ENCODE results near the gene GIMAP4.
"Not testable (repeated sequence)": the region's sequence is repeated elsewhere in the genome, so short reads cannot be mapped to it uniquely, and the experiment has no call there.

The GIMAP4 gene

GRCh38 chr7:150613880-150614279, 46.7 kb downstream of the GIMAP4 start:
- Histone ChIP-seq H3K4me3 (replicated peaks; ENCODE audit: insufficient read depth, low read length) (no peak overlapping the region), H3K27ac (replicated peaks) (no peak overlapping the region), H3K27me3 (ENCODE audit: insufficient read depth, poor library complexity, severe bottlenecking) (no peaks in the 10 kb centered on the region)
- no peak for DNase-seq (ENCODE audit: low read depth in 1 of 2, low spot score in 1 of 2)
- TF ChIP-seq CTCF (IDR thresholded peaks at IDR 0.05; ENCODE audit: insufficient read depth, low read length) (no peak), SPI1 (IDR thresholded peaks at IDR 0.05; ENCODE audit: borderline replicate concordance, low read depth) (no peak), GABPA (IDR thresholded peaks at IDR 0.05; ENCODE audit: low read depth) (no peak), POLR2AphosphoS5 (IDR thresholded peaks at IDR 0.05; ENCODE audit: low read depth) (no peak)
- TF ChIP-seq, protein P1, sequence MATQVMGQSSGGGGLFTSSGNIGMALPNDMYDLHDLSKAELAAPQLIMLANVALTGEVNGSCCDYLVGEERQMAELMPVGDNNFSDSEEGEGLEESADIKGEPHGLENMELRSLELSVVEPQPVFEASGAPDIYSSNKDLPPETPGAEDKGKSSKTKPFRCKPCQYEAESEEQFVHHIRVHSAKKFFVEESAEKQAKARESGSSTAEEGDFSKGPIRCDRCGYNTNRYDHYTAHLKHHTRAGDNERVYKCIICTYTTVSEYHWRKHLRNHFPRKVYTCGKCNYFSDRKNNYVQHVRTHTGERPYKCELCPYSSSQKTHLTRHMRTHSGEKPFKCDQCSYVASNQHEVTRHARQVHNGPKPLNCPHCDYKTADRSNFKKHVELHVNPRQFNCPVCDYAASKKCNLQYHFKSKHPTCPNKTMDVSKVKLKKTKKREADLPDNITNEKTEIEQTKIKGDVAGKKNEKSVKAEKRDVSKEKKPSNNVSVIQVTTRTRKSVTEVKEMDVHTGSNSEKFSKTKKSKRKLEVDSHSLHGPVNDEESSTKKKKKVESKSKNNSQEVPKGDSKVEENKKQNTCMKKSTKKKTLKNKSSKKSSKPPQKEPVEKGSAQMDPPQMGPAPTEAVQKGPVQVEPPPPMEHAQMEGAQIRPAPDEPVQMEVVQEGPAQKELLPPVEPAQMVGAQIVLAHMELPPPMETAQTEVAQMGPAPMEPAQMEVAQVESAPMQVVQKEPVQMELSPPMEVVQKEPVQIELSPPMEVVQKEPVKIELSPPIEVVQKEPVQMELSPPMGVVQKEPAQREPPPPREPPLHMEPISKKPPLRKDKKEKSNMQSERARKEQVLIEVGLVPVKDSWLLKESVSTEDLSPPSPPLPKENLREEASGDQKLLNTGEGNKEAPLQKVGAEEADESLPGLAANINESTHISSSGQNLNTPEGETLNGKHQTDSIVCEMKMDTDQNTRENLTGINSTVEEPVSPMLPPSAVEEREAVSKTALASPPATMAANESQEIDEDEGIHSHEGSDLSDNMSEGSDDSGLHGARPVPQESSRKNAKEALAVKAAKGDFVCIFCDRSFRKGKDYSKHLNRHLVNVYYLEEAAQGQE (IDR thresholded peaks at IDR 0.05; ENCODE audit: insufficient replicate concordance, low read depth), result no peak

GRCh38 chr7:150614426-150614825, 47.2 kb downstream of the GIMAP4 start:
- H3K4me3 ChIP-seq (replicated peaks; ENCODE audit: insufficient read depth, low read length); H3K27ac ChIP-seq (replicated peaks); DNase-seq (ENCODE audit: low read depth in 1 of 2, low spot score in 1 of 2); H3K27me3 ChIP-seq (ENCODE audit: insufficient read depth, poor library complexity, severe bottlenecking): not testable (repeated sequence)

DNA sequence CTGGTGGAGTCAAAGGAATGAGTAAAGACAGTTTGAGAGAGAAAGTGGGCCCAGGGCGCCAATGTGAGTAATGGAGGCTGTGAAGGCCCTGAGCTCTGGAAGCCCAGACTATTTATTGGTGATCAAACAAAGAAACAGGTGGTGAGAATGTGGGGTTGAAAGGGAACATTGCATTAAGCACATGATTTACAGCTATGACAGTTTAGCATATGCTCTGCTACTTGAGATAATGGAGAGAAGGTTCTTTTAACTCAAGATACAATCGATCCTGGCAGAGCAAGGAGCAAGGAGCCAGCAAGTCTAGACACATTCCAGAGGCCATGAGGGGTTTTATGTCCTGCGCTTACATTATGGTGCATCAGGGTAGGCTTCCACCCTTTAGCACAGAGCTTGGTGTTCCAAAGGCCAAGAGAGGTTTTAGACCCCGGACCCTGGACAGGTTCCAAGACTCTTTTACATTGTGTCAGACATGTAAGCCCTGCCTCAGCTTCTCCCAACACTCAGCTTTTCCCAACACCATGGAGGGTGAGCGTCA, 48.1 kb downstream of the GIMAP4 start:
- not testable (repeated sequence) for H3K4me3 ChIP-seq (replicated peaks; ENCODE audit: insufficient read depth, low read length); H3K27ac ChIP-seq (replicated peaks); DNase-seq (ENCODE audit: low read depth in 1 of 2, low spot score in 1 of 2); H3K27me3 ChIP-seq (ENCODE audit: insufficient read depth, poor library complexity, severe bottlenecking)

- H3K4me3 ChIP-seq (replicated peaks; ENCODE audit: insufficient read depth, low read length), result no peak overlapping the region
- H3K27ac ChIP-seq (replicated peaks), result no peak overlapping the region
- no peaks in the 10 kb centered on the region for H3K27me3 ChIP-seq (ENCODE audit: insufficient read depth, poor library complexity, severe bottlenecking)
- no peak for DNase-seq (ENCODE audit: low read depth in 1 of 2, low spot score in 1 of 2)
- TF ChIP-seq SPI1 (IDR thresholded peaks at IDR 0.05; ENCODE audit: borderline replicate concordance, low read depth), result no peak
- no peak for TF ChIP-seq GABPA (IDR thresholded peaks at IDR 0.05; ENCODE audit: low read depth)
- no peak for TF ChIP-seq POLR2AphosphoS5 (IDR thresholded peaks at IDR 0.05; ENCODE audit: low read depth)
- TF ChIP-seq CTCF (IDR thresholded peaks at IDR 0.05; ENCODE audit: insufficient read depth, low read length), result no peak
- TF ChIP-seq, protein P1 (IDR thresholded peaks at IDR 0.05; ENCODE audit: insufficient replicate concordance, low read depth), result no peak
Observed at GRCh38 chr7:150620061-150620460, 52.9 kb downstream of the GIMAP4 start.

DNA sequence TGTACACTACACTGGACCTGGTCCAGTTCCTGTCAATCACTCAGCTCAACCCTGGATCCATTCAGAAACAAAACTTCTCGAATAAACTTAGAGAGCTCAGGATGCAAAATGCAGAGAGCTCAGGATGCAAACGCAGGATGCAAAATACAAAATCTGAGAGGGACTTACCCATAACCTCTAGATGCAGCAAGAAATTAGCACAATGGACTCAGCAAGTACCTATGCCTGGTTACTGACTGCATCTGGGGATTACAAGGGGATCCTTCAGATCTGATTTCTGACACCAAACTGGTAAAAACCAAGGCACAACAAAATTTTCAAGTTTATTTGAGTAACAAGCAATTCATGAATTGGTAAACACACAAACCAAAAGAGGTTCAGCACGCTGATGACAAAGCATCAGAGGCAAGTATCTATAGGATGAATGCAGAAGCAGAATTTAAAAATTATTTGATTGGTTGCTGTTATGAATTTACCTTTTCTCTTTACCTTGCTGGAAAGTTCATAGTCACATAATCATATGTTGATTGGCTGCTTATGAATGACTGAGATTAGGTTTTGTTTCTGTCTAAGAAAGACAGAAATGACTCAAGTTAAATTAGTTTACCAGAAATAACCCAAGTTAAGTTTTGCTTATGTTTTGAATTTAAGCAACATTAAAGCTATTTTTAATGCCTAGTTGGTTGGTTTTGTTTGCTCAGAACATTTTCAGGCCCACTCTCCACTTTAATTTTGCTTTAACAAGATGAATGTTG, 53.6 kb downstream of the GIMAP4 start:
- DNase-seq (ENCODE audit: low read depth in 1 of 2, low spot score in 1 of 2), result no peak
- no peaks in the 10 kb centered on the region for H3K27me3 ChIP-seq (ENCODE audit: insufficient read depth, poor library complexity, severe bottlenecking)
- TF ChIP-seq, protein P1 (IDR thresholded peaks at IDR 0.05; ENCODE audit: insufficient replicate concordance, low read depth), result no peak
- TF ChIP-seq CTCF (IDR thresholded peaks at IDR 0.05; ENCODE audit: insufficient read depth, low read length) (no peak), SPI1 (IDR thresholded peaks at IDR 0.05; ENCODE audit: borderline replicate concordance, low read depth) (no peak), GABPA (IDR thresholded peaks at IDR 0.05; ENCODE audit: low read depth) (no peak), POLR2AphosphoS5 (IDR thresholded peaks at IDR 0.05; ENCODE audit: low read depth) (no peak)
- H3K4me3 ChIP-seq (replicated peaks; ENCODE audit: insufficient read depth, low read length), result no peak overlapping the region
- H3K27ac ChIP-seq (replicated peaks), result no peak overlapping the region

All from HL-60 (cell line).